Upper lobe of left lung (tissue), 4 donors: ENCODE results near the gene F13A1.

Experiments
- POLR2A ChIP-seq, 4 donors: fragments of 450-650 bp; IDR thresholded peaks; one replicate each; pipeline ENCODE4 v1.5.1; 2016 to 2017; ENCODE audit warnings: antibody characterized with exemption in 4 of 4, mild to moderate bottlenecking in 2 of 4
- POLR2AphosphoS5 ChIP-seq, 2 donors: sonication (generic); formaldehyde crosslinking; IDR thresholded peaks; one replicate each; pipeline ENCODE4 v1.5.1; 2017; ENCODE audit warnings: antibody characterized with exemption in 2 of 2
- TF ChIP-seq, protein P1 (sequence below), 6 experiments: fragments of 450-650 bp in 4 of 6; fragments of 200-600 bp in 2 of 6; sonication (generic) in 2 of 6; IDR thresholded peaks; one replicate each; pipeline ENCODE4 v1.5.1; 2016 to 2019; ENCODE audit warnings: antibody characterized with exemption in 6 of 6

DNA sequence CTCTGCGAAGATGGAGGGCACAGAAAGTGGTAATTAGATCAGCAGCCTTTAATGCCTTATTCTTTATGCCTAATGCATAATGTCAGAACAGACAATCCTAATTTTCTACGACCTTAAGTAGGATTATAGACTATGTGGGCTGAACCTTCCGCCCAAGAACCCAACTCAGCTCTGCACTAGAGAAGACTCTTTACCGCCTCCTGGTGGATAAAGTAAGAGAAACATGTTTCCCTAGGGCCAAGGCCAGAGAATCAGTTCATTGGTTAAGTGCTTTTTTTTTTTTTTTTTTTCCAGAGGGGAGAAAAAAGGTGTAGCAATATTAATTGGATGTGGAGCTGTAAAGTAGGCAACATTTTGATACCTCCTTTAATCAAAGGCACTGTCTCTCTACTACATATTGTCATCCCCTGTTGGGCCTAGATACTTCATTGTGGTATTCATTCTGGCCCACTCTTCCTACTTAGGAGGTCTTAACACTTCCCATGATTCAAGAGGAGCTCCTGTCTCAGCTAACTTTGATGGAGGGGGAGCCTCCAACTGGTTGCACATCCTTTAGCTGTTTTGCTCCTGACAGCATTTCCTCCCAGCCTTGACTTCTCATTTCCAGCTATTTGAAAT, 188.9 kb downstream of the F13A1 start:
- TF ChIP-seq, protein P1, sequence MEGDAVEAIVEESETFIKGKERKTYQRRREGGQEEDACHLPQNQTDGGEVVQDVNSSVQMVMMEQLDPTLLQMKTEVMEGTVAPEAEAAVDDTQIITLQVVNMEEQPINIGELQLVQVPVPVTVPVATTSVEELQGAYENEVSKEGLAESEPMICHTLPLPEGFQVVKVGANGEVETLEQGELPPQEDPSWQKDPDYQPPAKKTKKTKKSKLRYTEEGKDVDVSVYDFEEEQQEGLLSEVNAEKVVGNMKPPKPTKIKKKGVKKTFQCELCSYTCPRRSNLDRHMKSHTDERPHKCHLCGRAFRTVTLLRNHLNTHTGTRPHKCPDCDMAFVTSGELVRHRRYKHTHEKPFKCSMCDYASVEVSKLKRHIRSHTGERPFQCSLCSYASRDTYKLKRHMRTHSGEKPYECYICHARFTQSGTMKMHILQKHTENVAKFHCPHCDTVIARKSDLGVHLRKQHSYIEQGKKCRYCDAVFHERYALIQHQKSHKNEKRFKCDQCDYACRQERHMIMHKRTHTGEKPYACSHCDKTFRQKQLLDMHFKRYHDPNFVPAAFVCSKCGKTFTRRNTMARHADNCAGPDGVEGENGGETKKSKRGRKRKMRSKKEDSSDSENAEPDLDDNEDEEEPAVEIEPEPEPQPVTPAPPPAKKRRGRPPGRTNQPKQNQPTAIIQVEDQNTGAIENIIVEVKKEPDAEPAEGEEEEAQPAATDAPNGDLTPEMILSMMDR (IDR thresholded peaks at IDR 0.05): peak in 2 of 6 experiments; percentile 8 to 21
- TF ChIP-seq POLR2A (IDR thresholded peaks at IDR 0.05): no peak
- no peak for TF ChIP-seq POLR2AphosphoS5 (IDR thresholded peaks at IDR 0.05)
